Common myeloid progenitor, CD34-positive (primary cell): ENCODE results near the gene SRD5A1.

Experiments
- CTCF ChIA-PET: fragments of 350-600 bp; sonication (Branson Sonifier 250); formaldehyde crosslinking; loops from one replicate; lab custom pipeline; 2021; ENCODE audit warnings: antibody characterized with exemption; lab: Charles Lee
- POLR2A ChIA-PET: fragments of 350-600 bp; sonication (Branson Sonifier 250); formaldehyde crosslinking; loops from one replicate; lab custom pipeline; 2021; ENCODE audit warnings: antibody characterized with exemption; lab: Charles Lee
- DNase-seq, 3 donors: peaks; one replicate each; pipeline versions ENCODE4 v3.0.0 to v3.0.0-alpha.2; 2013
- H3K27ac ChIP-seq, 2 experiments: 1 replicate in 1 of 2; 2 replicates in 1 of 2; pipeline ENCODE4 v1.7.0; 2013; ENCODE audit warnings: inconsistent platforms in 2 of 2, low read length in 2 of 2, mild to moderate bottlenecking in 2 of 2, low read depth in 1 of 2, moderate library complexity in 1 of 2; ENCODE audit not compliant: severe bottlenecking in 2 of 2, insufficient read depth in 1 of 2, poor library complexity in 1 of 2
- H3K27me3 ChIP-seq, 5 experiments: replicated peaks in 2 of 5; 1 replicate in 3 of 5; 2 replicates in 2 of 5; pipeline versions ENCODE4 v1.6.1 to v1.7.0; 2013; ENCODE audit warnings: low read length in 4 of 5, mild to moderate bottlenecking in 2 of 5, moderate library complexity in 2 of 5, inconsistent platforms in 1 of 5; ENCODE audit not compliant: insufficient read depth in 5 of 5, control insufficient read depth in 4 of 5
- H3K36me3 ChIP-seq, 4 experiments: 1 replicate in 2 of 4; 2 replicates in 2 of 4; pipeline versions ENCODE4 v1.6.1 to v1.7.0; 2013; ENCODE audit warnings: low read length in 3 of 4, control low read depth in 1 of 4, mild to moderate bottlenecking in 1 of 4; ENCODE audit not compliant: control insufficient read depth in 4 of 4, insufficient read depth in 4 of 4
- H3K4me1 ChIP-seq, 4 experiments: 1 replicate in 3 of 4; 2 replicates in 1 of 4; pipeline versions ENCODE4 v1.6.1 to v1.7.1; 2013; ENCODE audit warnings: low read length in 3 of 4, mild to moderate bottlenecking in 3 of 4, control low read depth in 1 of 4, inconsistent platforms in 1 of 4, moderate library complexity in 1 of 4; ENCODE audit not compliant: control insufficient read depth in 4 of 4, insufficient read depth in 4 of 4; ENCODE audit errors: control extremely low read depth in 1 of 4
- H3K4me3 ChIP-seq, 7 experiments: 1 replicate in 4 of 7; 2 replicates in 3 of 7; pipeline versions ENCODE4 v1.5.1 to v1.7.0; 2013; ENCODE audit warnings: mild to moderate bottlenecking in 7 of 7, low read length in 6 of 7, moderate library complexity in 6 of 7, inconsistent platforms in 2 of 7, low read depth in 2 of 7, control low read depth in 1 of 7; ENCODE audit not compliant: insufficient read depth in 4 of 7, control insufficient read depth in 1 of 7; ENCODE audit errors: extremely low read depth in 1 of 7
- H3K9me3 ChIP-seq, 5 experiments: 1 replicate in 4 of 5; 2 replicates in 1 of 5; pipeline versions ENCODE4 v1.6.1 to v1.7.1; 2013; ENCODE audit warnings: low read length in 4 of 5, mild to moderate bottlenecking in 2 of 5, inconsistent platforms in 1 of 5, low read depth in 1 of 5, moderate library complexity in 1 of 5; ENCODE audit not compliant: control insufficient read depth in 4 of 5, insufficient read depth in 2 of 5; ENCODE audit errors: control extremely low read depth in 1 of 5
- WGBS: methylation state at CpG from one replicate; pipeline ENCODE4 v1.1.5; 2013; ENCODE audit not compliant: insufficient coverage; 5-methylcytosine and 5-hydroxymethylcytosine counted together

The SRD5A1 gene

DNA sequence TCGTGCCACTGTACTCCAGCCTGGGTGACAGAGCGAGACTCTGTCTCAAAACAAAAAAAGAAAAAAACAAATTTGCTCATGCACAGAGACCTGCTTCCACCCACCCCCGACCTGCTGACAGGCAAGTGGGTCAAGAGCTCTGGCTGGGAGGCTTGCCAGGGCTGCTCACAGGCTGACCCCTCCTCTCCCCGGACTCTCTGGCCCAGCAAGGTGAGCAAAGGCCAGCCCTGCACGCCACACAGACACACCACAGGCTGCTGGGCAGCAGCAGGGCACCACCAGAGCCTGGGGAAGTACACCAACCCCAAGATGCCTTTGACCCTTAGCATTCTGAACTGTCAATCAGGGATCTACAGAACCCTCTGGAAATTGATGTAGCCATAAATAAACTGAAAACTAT, 29.6 kb upstream of the SRD5A1 start:
- no peaks in the 10 kb centered on the region for H3K4me1 ChIP-seq
- no peak overlapping the region for H3K27ac ChIP-seq
- no peak for DNase-seq
- no peaks in the 10 kb centered on the region for H3K27me3 ChIP-seq
- H3K4me3 ChIP-seq: no peak overlapping the region
- H3K36me3 ChIP-seq: peaks cover 24 to 91% (median 77%) of the 10 kb centered on the region in 4 experiments
- 100% methylated on average over 3 of the region's 5 CpGs for WGBS
- ChIA-PET CTCF (no interaction called here), POLR2A (no interaction called here)
- no peaks in the 10 kb centered on the region for H3K9me3 ChIP-seq

DNA sequence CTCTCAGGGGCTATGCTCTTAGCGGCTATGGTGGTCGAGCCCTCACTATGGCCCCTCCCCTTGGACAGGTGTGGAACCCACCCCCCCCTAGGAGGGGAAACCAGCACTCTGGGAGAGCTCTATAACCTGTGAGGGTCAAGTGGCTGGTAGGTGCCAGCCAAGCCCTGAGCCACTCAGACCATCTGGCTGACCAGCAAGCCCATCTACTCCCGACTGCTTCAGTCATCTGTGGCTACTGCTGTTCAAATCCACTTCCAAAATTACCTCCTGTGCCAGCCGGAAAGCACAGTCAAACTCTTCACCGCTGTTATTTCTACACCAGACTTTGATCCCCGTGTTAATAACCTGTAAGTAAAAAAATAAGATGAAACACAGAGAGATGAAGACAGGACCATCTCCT, 28.9 kb upstream of the SRD5A1 start:
- Histone ChIP-seq H3K4me1 (no peaks in the 10 kb centered on the region), H3K9me3 (no peaks in the 10 kb centered on the region), H3K36me3 (peaks cover 24 to 94% (median 79%) of the 10 kb centered on the region in 4 experiments), H3K27ac (no peak overlapping the region), H3K4me3 (no peak overlapping the region), H3K27me3 (no peaks in the 10 kb centered on the region)
- ChIA-PET POLR2A (no interaction called here), CTCF (no interaction called here)
- no peak for DNase-seq
- WGBS: 97% methylated on average over 5 of the region's 6 CpGs

DNA sequence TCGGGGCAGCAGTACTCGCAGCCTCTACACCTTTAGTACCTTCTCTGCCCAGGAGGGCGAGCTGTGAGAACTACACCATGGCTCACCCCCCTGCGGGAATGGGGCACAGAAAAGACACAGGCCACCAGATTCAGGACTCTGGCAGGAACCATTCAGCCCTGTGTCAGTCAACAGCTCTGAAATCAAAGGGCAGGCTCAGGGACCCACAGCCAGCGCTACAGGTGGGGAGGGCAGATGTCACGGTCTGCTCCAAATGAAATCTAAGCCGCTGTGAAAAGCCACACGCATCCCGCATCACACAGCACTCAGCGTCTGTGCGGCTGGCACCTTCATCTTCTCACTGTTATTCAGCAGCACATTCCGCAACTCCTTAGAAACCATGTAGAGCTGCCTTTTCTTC, 28.3 kb upstream of the SRD5A1 start:
- ChIA-PET CTCF (no interaction called here), POLR2A (no interaction called here)
- no peaks in the 10 kb centered on the region for H3K9me3 ChIP-seq
- no peaks in the 10 kb centered on the region for H3K4me1 ChIP-seq
- no peak for DNase-seq
- WGBS: 97% methylated on average over 10 of the region's 12 CpGs
- H3K36me3 ChIP-seq: peaks cover 24 to 95% (median 80%) of the 10 kb centered on the region in 4 experiments
- no peaks in the 10 kb centered on the region for H3K27me3 ChIP-seq
- H3K4me3 ChIP-seq: no peak overlapping the region
- no peak overlapping the region for H3K27ac ChIP-seq

DNA sequence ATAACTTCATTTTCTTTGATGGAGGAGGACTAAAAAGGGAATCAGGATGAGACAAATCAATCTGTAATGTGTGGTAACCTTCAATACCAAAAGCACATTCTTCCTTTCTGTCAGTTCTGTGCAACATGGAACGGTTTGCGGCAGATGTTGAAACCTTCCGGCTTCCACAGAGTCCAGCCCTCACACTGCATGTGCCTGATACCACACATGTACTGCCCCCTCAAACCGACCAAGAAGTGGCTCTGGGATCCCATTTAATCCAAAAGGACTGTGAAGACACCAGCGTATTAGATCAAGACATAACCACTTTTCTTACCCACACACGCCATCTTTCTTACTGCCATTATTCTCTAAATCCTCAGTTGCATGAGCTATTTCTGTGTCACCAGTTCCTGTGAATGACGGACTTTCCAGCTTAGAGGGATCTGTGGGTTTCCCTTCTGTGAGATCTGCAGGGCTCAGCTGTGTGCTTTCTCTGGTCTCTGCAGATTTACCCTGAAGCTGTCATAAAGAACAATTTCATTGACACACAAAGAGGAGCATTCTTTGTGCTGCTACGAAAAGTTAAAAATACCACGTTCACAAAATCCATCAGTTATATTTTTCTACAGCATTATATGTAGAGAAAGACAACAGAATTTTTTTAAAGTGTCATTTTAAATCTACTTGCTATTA, 26.2 kb upstream of the SRD5A1 start:
- H3K4me1 ChIP-seq: no peaks in the 10 kb centered on the region
- CTCF ChIA-PET: no interaction called here
- no peak overlapping the region for H3K27ac ChIP-seq
- H3K27me3 ChIP-seq: no peaks in the 10 kb centered on the region
- H3K9me3 ChIP-seq: no peaks in the 10 kb centered on the region
- H3K36me3 ChIP-seq: peaks cover 23 to 93% (median 77%) of the 10 kb centered on the region in 4 experiments
- no peak for DNase-seq
- WGBS: 80% methylated on average over 7 of the region's 9 CpGs
- POLR2A ChIA-PET: no interaction called here
- H3K4me3 ChIP-seq: no peak overlapping the region

DNA sequence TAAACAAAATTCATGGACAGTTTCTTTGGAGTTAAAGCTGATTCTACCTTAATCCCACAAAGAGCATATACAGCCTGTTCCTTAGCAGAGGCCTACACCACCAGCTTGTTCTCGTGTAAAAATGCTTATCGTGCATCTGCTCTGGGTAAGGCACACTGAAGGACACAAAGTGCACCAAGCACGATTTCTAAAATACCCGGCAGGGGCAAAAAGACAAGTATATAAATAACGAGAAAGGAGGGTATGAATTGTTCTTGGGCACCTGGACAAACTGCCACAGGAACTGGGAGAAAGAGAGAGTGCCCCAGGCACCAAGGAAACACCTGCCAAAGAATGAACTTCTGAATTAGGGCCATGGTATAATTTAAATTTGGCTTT, 25.7 kb upstream of the SRD5A1 start:
- Histone ChIP-seq H3K27ac (no peak overlapping the region), H3K36me3 (peaks cover 25 to 93% (median 78%) of the 10 kb centered on the region in 4 experiments), H3K4me3 (no peak overlapping the region), H3K4me1 (no peaks in the 10 kb centered on the region), H3K9me3 (no peaks in the 10 kb centered on the region), H3K27me3 (no peaks in the 10 kb centered on the region)
- POLR2A ChIA-PET: no interaction called here
- no peak for DNase-seq
- WGBS: 90% methylated on average over 5 of the region's 5 CpGs
- CTCF ChIA-PET: no interaction called here

DNA sequence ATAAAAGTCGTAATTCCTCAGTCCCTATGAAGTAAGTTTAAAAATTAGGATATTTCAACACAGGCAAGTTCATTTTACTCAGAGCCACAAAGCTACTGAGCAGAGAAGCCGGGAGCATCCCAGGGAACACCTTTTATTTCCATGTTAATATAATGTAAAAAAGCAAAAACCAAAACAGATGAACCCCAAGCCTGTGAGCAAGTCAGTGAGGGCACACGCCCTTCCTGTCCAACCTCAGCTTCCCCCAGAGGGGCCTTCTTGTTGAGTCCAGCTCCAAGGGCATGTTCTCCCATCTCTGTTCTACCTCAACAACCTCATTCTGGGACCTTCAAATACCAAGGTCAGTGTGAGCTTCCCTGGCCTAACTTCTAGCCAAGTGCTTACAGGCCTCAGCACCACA, 25.2 kb upstream of the SRD5A1 start:
- no peak for DNase-seq
- no peak overlapping the region for H3K4me3 ChIP-seq
- ChIA-PET CTCF (no interaction called here), POLR2A (no interaction called here)
- H3K27me3 ChIP-seq: no peaks in the 10 kb centered on the region
- peaks cover 25 to 92% (median 80%) of the 10 kb centered on the region in 4 experiments for H3K36me3 ChIP-seq
- 80% methylated on average over 1 of the region's 3 CpGs for WGBS
- H3K4me1 ChIP-seq: no peaks in the 10 kb centered on the region
- H3K9me3 ChIP-seq: no peaks in the 10 kb centered on the region
- H3K27ac ChIP-seq: no peak overlapping the region

DNA sequence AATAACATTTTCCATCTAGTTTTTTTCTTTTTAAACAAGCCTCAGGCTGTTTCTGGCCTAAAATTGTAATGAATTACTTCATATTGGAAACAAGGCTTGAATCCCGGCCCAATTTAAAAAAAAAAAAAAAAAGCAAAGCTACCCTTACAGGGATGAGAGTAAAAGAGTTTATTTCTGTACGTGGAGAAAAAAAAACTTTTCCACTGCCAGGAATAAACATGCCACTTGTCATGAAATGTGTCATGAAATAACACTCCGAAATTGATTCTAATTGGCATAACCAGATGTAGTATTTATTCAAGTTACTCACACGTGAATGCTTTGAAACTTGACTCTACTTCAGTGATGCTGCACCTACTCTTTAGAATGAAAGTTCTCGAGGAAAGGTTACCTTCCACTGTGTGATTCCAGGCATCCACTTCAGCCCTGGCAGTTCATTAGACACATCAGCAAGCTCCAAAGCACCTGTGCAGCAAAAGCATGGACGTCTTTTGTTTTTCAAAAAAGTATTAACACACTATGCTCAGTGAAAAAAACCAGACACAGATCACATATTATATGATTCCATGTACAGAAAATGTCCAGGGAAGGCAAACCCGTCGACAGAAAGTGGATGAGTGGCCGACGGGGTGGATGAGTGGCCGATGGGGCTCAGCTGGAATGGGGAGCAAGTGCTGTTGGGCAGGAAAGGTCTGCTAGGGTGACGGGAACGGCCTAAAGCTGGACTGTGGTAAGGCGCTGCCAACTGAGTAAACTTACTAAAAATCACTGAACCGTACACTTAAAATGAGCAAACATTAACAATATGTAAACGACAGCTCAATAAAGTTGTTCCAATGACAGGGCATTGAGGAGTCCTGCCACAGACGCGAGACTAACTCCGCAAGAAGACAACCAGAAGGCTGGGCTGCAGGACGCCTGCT, 21.6 kb upstream of the SRD5A1 start:
- Histone ChIP-seq H3K4me1 (no peaks in the 10 kb centered on the region), H3K27me3 (no peaks in the 10 kb centered on the region), H3K36me3 (peaks cover 32 to 94% (median 77%) of the 10 kb centered on the region in 4 experiments), H3K4me3 (no peak overlapping the region), H3K9me3 (no peaks in the 10 kb centered on the region), H3K27ac (no peak overlapping the region)
- ChIA-PET CTCF (interaction anchor here (0.9 to 1.0 kb wide), 2 partner anchors 13 to 134 kb away, joined by 3 to 4 read pairs; no protein-coding TSS in a partner anchor), POLR2A (no interaction called here)
- no peak for DNase-seq
- 91% methylated on average over 18 of the region's 20 CpGs for WGBS
